Coronary artery (tissue), 2 donors: Measurements from ENCODE around the gene PKIB.

Source experiments
- DNase-seq: peaks from one replicate; pipeline ENCODE4 v3.0.0-alpha.2; 2017; ENCODE audit warnings: low spot score
- H3K27ac ChIP-seq, 2 donors: fragments of 200-600 bp; sonication (generic); one replicate each; pipeline ENCODE4 v1.5.1; 2016 to 2019
- H3K4me3 ChIP-seq: fragments of 200-600 bp; sonication (generic); 2 replicates; pipeline ENCODE4 v1.5.1; 2016; ENCODE audit warnings: mild to moderate bottlenecking, moderate library complexity
- TF ChIP-seq, protein P1 (sequence below): fragments of 200-600 bp; sonication (generic); IDR thresholded peaks from one replicate; pipeline ENCODE4 v1.5.1; 2019; ENCODE audit warnings: antibody characterized with exemption

Gene PKIB

DNA sequence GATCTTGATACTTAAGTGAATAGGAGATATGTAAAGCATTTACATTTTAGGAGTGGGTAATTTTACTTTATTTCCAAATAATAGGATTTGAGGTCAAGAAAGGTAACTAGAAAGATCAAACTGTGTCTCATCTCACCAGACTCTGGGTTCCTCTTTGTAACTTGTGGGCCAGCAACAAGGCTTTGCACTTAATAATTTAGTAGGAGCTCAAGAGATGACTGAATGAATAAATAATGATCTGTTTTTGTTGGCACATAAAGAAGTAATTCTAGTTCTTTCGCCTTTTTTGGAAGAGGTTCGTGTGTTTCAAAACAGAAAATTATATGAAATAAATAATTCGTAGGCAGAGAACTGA is 101.9 kb downstream of the PKIB start:
- H3K27ac ChIP-seq, result no peak overlapping the region
- TF ChIP-seq, protein P1, sequence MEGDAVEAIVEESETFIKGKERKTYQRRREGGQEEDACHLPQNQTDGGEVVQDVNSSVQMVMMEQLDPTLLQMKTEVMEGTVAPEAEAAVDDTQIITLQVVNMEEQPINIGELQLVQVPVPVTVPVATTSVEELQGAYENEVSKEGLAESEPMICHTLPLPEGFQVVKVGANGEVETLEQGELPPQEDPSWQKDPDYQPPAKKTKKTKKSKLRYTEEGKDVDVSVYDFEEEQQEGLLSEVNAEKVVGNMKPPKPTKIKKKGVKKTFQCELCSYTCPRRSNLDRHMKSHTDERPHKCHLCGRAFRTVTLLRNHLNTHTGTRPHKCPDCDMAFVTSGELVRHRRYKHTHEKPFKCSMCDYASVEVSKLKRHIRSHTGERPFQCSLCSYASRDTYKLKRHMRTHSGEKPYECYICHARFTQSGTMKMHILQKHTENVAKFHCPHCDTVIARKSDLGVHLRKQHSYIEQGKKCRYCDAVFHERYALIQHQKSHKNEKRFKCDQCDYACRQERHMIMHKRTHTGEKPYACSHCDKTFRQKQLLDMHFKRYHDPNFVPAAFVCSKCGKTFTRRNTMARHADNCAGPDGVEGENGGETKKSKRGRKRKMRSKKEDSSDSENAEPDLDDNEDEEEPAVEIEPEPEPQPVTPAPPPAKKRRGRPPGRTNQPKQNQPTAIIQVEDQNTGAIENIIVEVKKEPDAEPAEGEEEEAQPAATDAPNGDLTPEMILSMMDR, result no peak
- no peak for DNase-seq
- H3K4me3 ChIP-seq, result no peak overlapping the region

DNA sequence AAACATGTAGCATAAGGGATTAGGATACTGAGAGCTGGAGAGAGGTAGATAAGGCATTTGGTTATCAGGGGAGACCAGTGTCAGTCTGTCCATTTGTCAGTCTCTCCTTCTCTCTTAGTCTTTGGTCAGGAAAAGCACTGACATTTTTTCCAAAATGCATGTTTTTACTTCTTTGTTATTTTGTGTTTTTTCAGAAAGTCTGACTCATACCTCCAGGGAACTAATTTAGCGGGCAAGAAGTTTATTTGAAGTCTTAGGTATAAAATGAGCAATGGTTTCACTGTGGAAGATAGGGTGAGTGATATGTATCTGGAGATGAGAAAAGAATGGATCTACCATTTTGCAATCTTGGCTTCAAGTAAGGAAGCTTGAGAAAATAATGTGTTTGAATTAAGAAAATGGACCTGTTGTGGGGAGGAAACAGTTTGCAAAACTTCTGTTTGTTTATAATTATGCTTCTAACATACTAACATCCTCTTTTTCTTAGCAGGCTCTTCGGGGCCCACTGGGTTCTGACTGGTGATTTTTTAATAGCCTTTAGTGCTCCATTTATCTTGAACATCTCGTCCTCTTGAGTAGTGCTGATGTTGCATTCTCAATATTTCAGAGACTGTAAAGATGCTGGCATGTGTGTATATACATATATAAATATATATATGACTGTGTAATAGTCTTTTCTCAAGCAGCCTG is 102.4 kb downstream of the PKIB start:
- no peak for DNase-seq
- H3K27ac ChIP-seq, result no peak overlapping the region
- TF ChIP-seq, protein P1, result no peak
- no peak overlapping the region for H3K4me3 ChIP-seq

DNA sequence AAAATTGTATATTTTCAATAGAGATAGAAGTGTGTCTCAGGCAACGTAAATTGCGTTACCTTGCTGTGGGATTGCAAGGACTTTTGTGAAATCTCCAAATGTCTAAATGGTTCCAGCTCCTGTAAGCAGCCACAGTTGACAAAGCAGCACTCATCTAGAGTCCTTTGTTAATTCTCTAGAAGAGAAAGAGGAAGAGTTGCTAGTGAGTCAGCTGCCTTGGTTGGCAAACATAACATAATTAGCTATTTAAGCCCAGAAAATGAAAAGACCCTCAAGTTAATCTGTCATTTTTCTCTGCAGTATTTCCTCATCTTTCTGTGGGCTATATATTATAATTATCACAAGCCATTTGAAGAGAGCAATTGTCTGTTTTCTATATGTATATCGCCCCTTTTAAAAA is 102.9 kb downstream of the PKIB start:
- no peak overlapping the region for H3K27ac ChIP-seq
- TF ChIP-seq, protein P1, result no peak
- H3K4me3 ChIP-seq, result no peak overlapping the region
- DNase-seq, result no peak

DNA sequence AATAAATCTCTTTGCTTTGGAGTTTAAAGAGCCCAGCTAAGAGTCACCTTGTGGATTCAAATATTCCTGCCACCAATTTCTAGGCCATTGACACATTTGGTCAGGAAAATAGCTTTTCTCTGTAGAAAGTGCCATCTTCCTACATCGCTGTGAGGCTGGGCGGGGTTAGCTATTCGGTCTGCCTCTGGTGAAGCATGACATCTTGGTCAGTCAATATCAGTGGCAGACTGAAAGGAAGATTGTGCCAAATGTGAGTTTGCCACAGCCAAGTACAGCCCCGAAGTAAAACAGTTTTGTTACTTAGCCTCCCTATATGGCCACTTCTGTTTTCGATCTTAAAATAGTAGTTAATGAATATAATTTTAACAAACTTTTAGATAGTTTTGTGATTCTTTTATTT is 103.9 kb downstream of the PKIB start:
- no peak overlapping the region for H3K27ac ChIP-seq
- H3K4me3 ChIP-seq, result no peak overlapping the region
- TF ChIP-seq, protein P1, result no peak
- no peak for DNase-seq

- DNase-seq, result no peak
- Histone ChIP-seq H3K4me3 (no peak overlapping the region), H3K27ac (no peak overlapping the region)
- TF ChIP-seq, protein P1, result no peak
These were observed 105.5 kb downstream of the PKIB start for GRCh38 chr6:122715725-122716124.

- no peak for DNase-seq
- Histone ChIP-seq H3K27ac (no peak overlapping the region), H3K4me3 (no peak overlapping the region)
- TF ChIP-seq, protein P1, result no peak
These were observed 107.1 kb downstream of the PKIB start for GRCh38 chr6:122717350-122717749.

DNA sequence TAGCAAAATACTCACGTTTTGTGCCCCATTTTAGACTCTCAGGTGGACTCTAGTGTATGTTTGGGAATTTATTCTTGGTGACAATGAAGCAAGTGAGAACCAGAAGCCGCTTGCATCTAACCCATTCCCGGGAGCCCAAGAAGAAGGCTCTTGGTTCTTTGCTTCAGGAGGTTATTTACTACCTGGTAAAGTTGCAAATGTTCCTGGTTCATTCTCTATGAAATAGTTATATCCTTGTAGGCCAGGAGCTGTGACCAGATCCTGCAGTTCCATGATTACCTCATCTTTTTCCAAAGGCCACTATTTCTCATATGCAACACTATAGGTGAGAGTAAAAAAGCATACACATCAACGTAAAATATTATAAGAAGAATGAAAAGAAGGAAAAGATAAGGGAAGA is 108.4 kb downstream of the PKIB start:
- no peak overlapping the region for H3K4me3 ChIP-seq
- DNase-seq, result no peak
- no peak overlapping the region for H3K27ac ChIP-seq
- TF ChIP-seq, protein P1, result no peak
